MM.1S (cell line): Measurements from ENCODE around the gene ITPA.
"Not testable (repeated sequence)": the region's sequence is repeated elsewhere in the genome, so short reads cannot be mapped to it uniquely, and the experiment has no call there.

Experiments used
- DNase-seq: peaks from one replicate; pipeline ENCODE4 v3.0.0-alpha.2; 2015
- H2AFZ ChIP-seq: fragments of 300-600 bp; sonication (generic); 2 replicates; pipeline ENCODE4 v1.6.0; 2016; ENCODE audit warnings: antibody characterized with exemption, low read length
- H3F3A ChIP-seq: fragments of 300-600 bp; sonication (generic); 2 replicates; pipeline ENCODE4 v1.6.1; 2016; ENCODE audit warnings: mild to moderate bottlenecking, antibody characterized with exemption, low read length, moderate library complexity, mixed read lengths; ENCODE audit not compliant: insufficient read depth
- H3K27ac ChIP-seq: fragments of 300-600 bp; sonication (generic); 2 replicates; pipeline ENCODE4 v1.5.1; 2016; ENCODE audit warnings: mild to moderate bottlenecking, low read length
- H3K27me3 ChIP-seq: fragments of 300-600 bp; sonication (generic); replicated peaks from 2 replicates; pipeline ENCODE4 v1.6.0; 2016; ENCODE audit warnings: low read length; ENCODE audit not compliant: insufficient read depth
- H3K36me3 ChIP-seq: fragments of 300-600 bp; sonication (generic); replicated peaks from 2 replicates; pipeline ENCODE4 v1.6.1; 2016; ENCODE audit warnings: mild to moderate bottlenecking, low read length, mixed read lengths; ENCODE audit not compliant: insufficient read depth
- H3K4me1 ChIP-seq: fragments of 300-600 bp; sonication (generic); 2 replicates; pipeline ENCODE4 v1.6.1; 2016; ENCODE audit warnings: low read length, mixed read lengths
- H3K4me2 ChIP-seq: fragments of 300-600 bp; sonication (generic); 2 replicates; pipeline ENCODE4 v1.6.0; 2016; ENCODE audit warnings: low read depth, low read length
- H3K4me3 ChIP-seq: fragments of 300-600 bp; sonication (generic); 2 replicates; pipeline ENCODE4 v1.5.1; 2016; ENCODE audit warnings: low read length, mixed read lengths
- H3K79me2 ChIP-seq: fragments of 300-600 bp; sonication (generic); 2 replicates; pipeline ENCODE4 v1.6.1; 2016; ENCODE audit warnings: mixed run types, low read length, mixed read lengths
- H3K9ac ChIP-seq: fragments of 300-600 bp; sonication (generic); 2 replicates; pipeline ENCODE4 v1.6.1; 2016; ENCODE audit warnings: low read length, mixed read lengths
- H3K9me2 ChIP-seq: fragments of 300-600 bp; sonication (generic); replicated peaks from 2 replicates; pipeline ENCODE4 v1.6.1; 2016; ENCODE audit warnings: mild to moderate bottlenecking, low read length, mixed read lengths; ENCODE audit not compliant: insufficient read depth
- H3K9me3 ChIP-seq: fragments of 300-600 bp; sonication (generic); replicated peaks from 2 replicates; pipeline ENCODE4 v1.6.1; 2016; ENCODE audit warnings: mild to moderate bottlenecking, low read length, mixed read lengths; ENCODE audit not compliant: insufficient read depth
- H4K20me1 ChIP-seq: fragments of 300-600 bp; sonication (generic); 2 replicates; pipeline ENCODE4 v1.6.1; 2016; ENCODE audit warnings: mild to moderate bottlenecking, low read length, moderate library complexity, mixed read lengths; ENCODE audit not compliant: insufficient read depth
- CTCF ChIP-seq: fragments of 300-600 bp; sonication (generic); IDR thresholded peaks from 2 replicates; pipeline ENCODE4 v1.5.1; 2016; ENCODE audit warnings: antibody characterized with exemption, low read length, mixed read lengths
- EZH2 ChIP-seq: fragments of 300-600 bp; sonication (generic); optimal IDR thresholded peaks from 2 replicates; pipeline ENCODE3; 2017; ENCODE audit warnings: low read depth, mild to moderate bottlenecking, antibody characterized with exemption, low read length, mixed read lengths
- EZH2phosphoT487 ChIP-seq: fragments of 300-600 bp; sonication (generic); IDR thresholded peaks from 2 replicates; pipeline ENCODE4 v1.6.1; 2018; ENCODE audit warnings: antibody characterized with exemption, low read length

Gene ITPA

GRCh38 chr20:3181270-3181669 is 28.0 kb upstream of the ITPA start:
- no peaks in the 10 kb centered on the region for H4K20me1 ChIP-seq
- DNase-seq, result no peak
- H3F3A ChIP-seq, result no peaks in the 10 kb centered on the region
- H3K9me2 ChIP-seq, result no peaks in the 10 kb centered on the region
- no peaks in the 10 kb centered on the region for H3K27me3 ChIP-seq
- H3K9me3 ChIP-seq, result no peaks in the 10 kb centered on the region
- H3K9ac ChIP-seq, result no peak overlapping the region
- no peaks in the 10 kb centered on the region for H3K36me3 ChIP-seq
- H2AFZ ChIP-seq, result no peak overlapping the region
- no peaks in the 10 kb centered on the region for H3K4me1 ChIP-seq
- no peak overlapping the region for H3K4me3 ChIP-seq
- no peak overlapping the region for H3K4me2 ChIP-seq
- TF ChIP-seq EZH2 (no peak), EZH2phosphoT487 (no peak), CTCF (no peak)
- no peak overlapping the region for H3K27ac ChIP-seq
- H3K79me2 ChIP-seq, result no peaks in the 10 kb centered on the region

GRCh38 chr20:3182429-3182828 is 26.9 kb upstream of the ITPA start:
- not testable (repeated sequence) for H4K20me1 ChIP-seq, DNase-seq, H3K79me2 ChIP-seq, H3F3A ChIP-seq, H3K9ac ChIP-seq, H3K4me1 ChIP-seq, H3K9me2 ChIP-seq, H3K9me3 ChIP-seq, H3K27me3 ChIP-seq, H3K4me3 ChIP-seq, H2AFZ ChIP-seq, H3K27ac ChIP-seq, H3K4me2 ChIP-seq, H3K36me3 ChIP-seq

GRCh38 chr20:3183896-3184612 is 25.2 kb upstream of the ITPA start:
- Histone ChIP-seq H3K4me2 (no peak overlapping the region), H3K36me3 (no peaks in the 10 kb centered on the region), H3K27me3 (no peaks in the 10 kb centered on the region), H4K20me1 (no peaks in the 10 kb centered on the region), H3K4me3 (no peak overlapping the region), H3K27ac (no peak overlapping the region), H3K79me2 (no peaks in the 10 kb centered on the region), H3K9me2 (no peaks in the 10 kb centered on the region), H2AFZ (no peak overlapping the region), H3F3A (no peaks in the 10 kb centered on the region), H3K9ac (no peak overlapping the region), H3K9me3 (no peaks in the 10 kb centered on the region), H3K4me1 (no peaks in the 10 kb centered on the region)
- DNase-seq, result no peak
- TF ChIP-seq EZH2phosphoT487, result no peak
- TF ChIP-seq CTCF, result no peak
- no peak for TF ChIP-seq EZH2

DNA sequence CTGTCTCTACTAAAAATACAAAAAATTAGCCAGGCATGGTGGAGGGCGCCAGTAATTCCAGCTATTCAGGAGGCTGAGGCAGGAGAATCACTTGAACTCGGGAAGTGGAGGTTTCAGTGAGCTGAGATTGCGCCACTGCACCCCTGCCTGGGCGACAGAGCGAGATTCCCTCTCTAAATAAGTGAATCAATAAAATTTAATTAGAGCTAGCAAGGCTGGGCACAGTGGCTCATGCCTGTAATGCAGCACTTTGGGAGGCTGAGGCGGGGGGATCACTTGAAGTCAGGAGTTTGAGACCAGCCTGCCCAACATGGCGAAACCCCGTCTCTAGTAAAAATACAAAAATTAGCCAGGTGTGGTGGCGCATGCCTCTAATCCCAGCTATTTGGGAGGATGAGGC is 21.4 kb upstream of the ITPA start:
- not testable (repeated sequence) for H3K27me3 ChIP-seq, H3K4me3 ChIP-seq, H3K9me2 ChIP-seq, H3K36me3 ChIP-seq, H3K9me3 ChIP-seq, H2AFZ ChIP-seq, H3K4me2 ChIP-seq, H3K27ac ChIP-seq, DNase-seq, H3F3A ChIP-seq, H3K9ac ChIP-seq, H3K79me2 ChIP-seq, H4K20me1 ChIP-seq, H3K4me1 ChIP-seq
